Adrenal gland (tissue), 5 donors: ENCODE data around the gene PGP.

Source experiments
- POLR2A ChIP-seq, 2 donors: fragments of 450-650 bp; IDR thresholded peaks; one replicate each; pipeline ENCODE4 v1.6.1; 2017; ENCODE audit warnings: antibody characterized with exemption in 2 of 2, mild to moderate bottlenecking in 2 of 2, moderate library complexity in 1 of 2
- TF ChIP-seq, protein P1 (sequence below), 6 experiments: fragments of 450-650 bp in 4 of 6; fragments of 200-600 bp in 2 of 6; sonication (generic) in 1 of 6; IDR thresholded peaks; 1 replicate in 5 of 6; 2 replicates in 1 of 6; pipeline versions ENCODE4 v1.5.1 to v1.8.0; 2016 to 2021; ENCODE audit warnings: antibody characterized with exemption in 6 of 6, mild to moderate bottlenecking in 2 of 6, moderate library complexity in 1 of 6
- donor health status: DM: no; HTN: no; CAD: no.

DNA sequence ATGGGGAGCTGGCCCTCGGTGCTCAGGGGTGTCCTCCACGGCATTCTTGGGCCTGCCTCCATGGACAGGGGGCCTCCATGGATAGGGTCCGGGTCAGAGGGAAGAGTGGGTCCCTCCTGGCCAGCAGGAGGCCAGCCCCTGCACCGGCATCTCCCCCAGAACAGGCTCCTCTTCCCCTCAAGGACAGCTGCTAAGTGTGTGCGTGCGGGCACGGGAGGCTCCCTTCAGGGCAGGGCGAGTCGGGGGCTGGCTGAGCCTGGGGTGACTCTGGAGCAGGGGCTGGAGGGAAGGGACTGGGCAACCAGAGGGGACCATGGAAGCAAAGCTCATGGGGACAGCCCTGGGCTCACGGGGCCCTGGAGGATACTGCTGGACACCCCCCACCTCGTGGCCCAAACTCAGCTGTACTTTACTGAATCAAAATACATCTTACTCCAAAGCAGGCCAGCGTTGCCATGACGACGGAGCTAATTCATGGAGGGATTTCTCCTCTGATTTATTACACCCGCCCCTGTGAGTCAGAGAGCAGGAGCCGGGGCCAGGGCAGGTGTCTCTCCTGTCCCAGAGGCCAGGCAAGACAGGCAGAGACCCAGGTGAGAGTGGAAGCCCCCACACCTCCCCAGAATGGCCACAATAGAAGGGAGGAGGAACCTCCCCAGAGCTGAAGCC lies 20.3 kb downstream of the PGP start:
- TF ChIP-seq, protein P1, sequence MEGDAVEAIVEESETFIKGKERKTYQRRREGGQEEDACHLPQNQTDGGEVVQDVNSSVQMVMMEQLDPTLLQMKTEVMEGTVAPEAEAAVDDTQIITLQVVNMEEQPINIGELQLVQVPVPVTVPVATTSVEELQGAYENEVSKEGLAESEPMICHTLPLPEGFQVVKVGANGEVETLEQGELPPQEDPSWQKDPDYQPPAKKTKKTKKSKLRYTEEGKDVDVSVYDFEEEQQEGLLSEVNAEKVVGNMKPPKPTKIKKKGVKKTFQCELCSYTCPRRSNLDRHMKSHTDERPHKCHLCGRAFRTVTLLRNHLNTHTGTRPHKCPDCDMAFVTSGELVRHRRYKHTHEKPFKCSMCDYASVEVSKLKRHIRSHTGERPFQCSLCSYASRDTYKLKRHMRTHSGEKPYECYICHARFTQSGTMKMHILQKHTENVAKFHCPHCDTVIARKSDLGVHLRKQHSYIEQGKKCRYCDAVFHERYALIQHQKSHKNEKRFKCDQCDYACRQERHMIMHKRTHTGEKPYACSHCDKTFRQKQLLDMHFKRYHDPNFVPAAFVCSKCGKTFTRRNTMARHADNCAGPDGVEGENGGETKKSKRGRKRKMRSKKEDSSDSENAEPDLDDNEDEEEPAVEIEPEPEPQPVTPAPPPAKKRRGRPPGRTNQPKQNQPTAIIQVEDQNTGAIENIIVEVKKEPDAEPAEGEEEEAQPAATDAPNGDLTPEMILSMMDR (IDR thresholded peaks at IDR 0.05), result no peak
- no peak for TF ChIP-seq POLR2A (IDR thresholded peaks at IDR 0.05)
